Tibial artery (tissue), 4 donors: ENCODE data around the gene CCND2.

Source experiments
- DNase-seq, 2 donors: peaks; one replicate each; pipeline ENCODE4 v3.0.0-alpha.2; 2019
- H3K27ac ChIP-seq, 2 donors: fragments of 200-600 bp; sonication (generic) in 1 of 2; 1 replicate in 1 of 2; 2 replicates in 1 of 2; pipeline ENCODE4 v1.5.1; 2018 to 2019; ENCODE audit warnings: mild to moderate bottlenecking in 1 of 2
- H3K27me3 ChIP-seq, 2 donors: fragments of 200-600 bp; sonication (generic) in 1 of 2; one replicate each; pipeline versions ENCODE4 v1.5.1 to v1.6.0; 2016 to 2019
- H3K36me3 ChIP-seq, 3 donors: fragments of 200-600 bp; sonication (generic) in 2 of 3; one replicate each; pipeline ENCODE4 v1.5.1; 2016 to 2019; ENCODE audit warnings: mild to moderate bottlenecking in 2 of 3
- H3K4me1 ChIP-seq, 4 donors: fragments of 200-600 bp; sonication (generic) in 2 of 4; 1 replicate in 3 of 4; 2 replicates in 1 of 4; pipeline ENCODE4 v1.5.1; 2016 to 2019
- H3K4me3 ChIP-seq, 2 donors: fragments of 200-600 bp; sonication (generic) in 1 of 2; 1 replicate in 1 of 2; 2 replicates in 1 of 2; pipeline ENCODE4 v1.5.1; 2018 to 2019; ENCODE audit warnings: mild to moderate bottlenecking in 2 of 2
- H3K9me3 ChIP-seq, 3 donors: fragments of 200-600 bp; sonication (generic) in 1 of 3; one replicate each; pipeline ENCODE4 v1.5.1; 2016 to 2019
- CTCF ChIP-seq, 2 experiments: fragments of 200-600 bp in 1 of 2; fragments of 450-650 bp in 1 of 2; IDR thresholded peaks; one replicate each; pipeline ENCODE4 v1.5.1; 2017 to 2019; ENCODE audit warnings: antibody characterized with exemption in 2 of 2, mild to moderate bottlenecking in 1 of 2, moderate library complexity in 1 of 2
- intact Hi-C: fragments of 100-400 bp; cut with DNase I; formaldehyde crosslinking; loops from one replicate; pipeline ENCODE4 v1.15.0; 2023; ENCODE audit warnings: low total_unique reads

Gene CCND2

GRCh38 chr12:4307593-4308333 lies 34.2 kb downstream of the CCND2 start:
- H3K4me3 ChIP-seq: no peak overlapping the region
- intact Hi-C loops: loop anchor here (10.0 kb wide), 1 partner anchor 227 kb away; the partner anchor contains the start of gene RAD51AP1

GRCh38 chr12:4308334-4308950 lies 34.9 kb downstream of the CCND2 start:
- Histone ChIP-seq H3K4me1 (peaks cover 0 to 8% (median 4%) of the 10 kb centered on the region in 4 donors), H3K27me3 (no peaks in the 10 kb centered on the region), H3K36me3 (peaks cover 5 to 22% (median 13%) of the 10 kb centered on the region in 3 donors), H3K9me3 (no peaks in the 10 kb centered on the region), H3K4me3 (no peak overlapping the region), H3K27ac (no peak overlapping the region)
- no peak for TF ChIP-seq CTCF (IDR thresholded peaks at IDR 0.05)
- intact Hi-C loops: loop anchor here (10.0 kb wide), 1 partner anchor 226 kb away; the partner anchor contains the start of gene RAD51AP1
- DNase-seq: peak in 1 of 2 donors; percentile 41

More at GRCh38 chr12:4307593-4308333, 34.2 kb downstream of the CCND2 start:
- TF ChIP-seq CTCF (IDR thresholded peaks at IDR 0.05): peak; percentile 57 to 63
- Histone ChIP-seq H3K27me3 (no peaks in the 10 kb centered on the region), H3K36me3 (peaks cover 6 to 25% (median 16%) of the 10 kb centered on the region in 3 donors), H3K27ac (no peak overlapping the region), H3K4me1 (peaks cover 0 to 8% (median 4%) of the 10 kb centered on the region in 4 donors), H3K9me3 (no peaks in the 10 kb centered on the region)
- DNase-seq: peak; percentile 42 to 79

- H3K4me1 ChIP-seq: peaks cover 0 to 8% (median 4%) of the 10 kb centered on the region in 4 donors
- no peak overlapping the region for H3K4me3 ChIP-seq
- DNase-seq: peak in 1 of 2 donors; percentile 20
- H3K27ac ChIP-seq: no peak overlapping the region
- TF ChIP-seq CTCF (IDR thresholded peaks at IDR 0.05): no peak
- no peaks in the 10 kb centered on the region for H3K9me3 ChIP-seq
- intact Hi-C loops: no loop called here
- no peaks in the 10 kb centered on the region for H3K27me3 ChIP-seq
- H3K36me3 ChIP-seq: no peaks in the 10 kb centered on the region
These were observed 38.2 kb downstream of the CCND2 start for GRCh38 chr12:4311776-4312175.

GRCh38 chr12:4312251-4312650 lies 38.7 kb downstream of the CCND2 start:
- H3K4me1 ChIP-seq: peaks cover 0 to 8% (median 4%) of the 10 kb centered on the region in 4 donors
- no peaks in the 10 kb centered on the region for H3K36me3 ChIP-seq
- H3K4me3 ChIP-seq: no peak overlapping the region
- intact Hi-C loops: no loop called here
- H3K27ac ChIP-seq: no peak overlapping the region
- no peak for TF ChIP-seq CTCF (IDR thresholded peaks at IDR 0.05)
- no peaks in the 10 kb centered on the region for H3K9me3 ChIP-seq
- DNase-seq: no peak
- no peaks in the 10 kb centered on the region for H3K27me3 ChIP-seq

- Histone ChIP-seq H3K27ac (peak overlapping the region; percentile 71 to 82), H3K4me3 (peak overlapping the region; percentile 82 to 83), H3K4me1 (peaks cover 0 to 25% (median 11%) of the 10 kb centered on the region in 4 donors), H3K27me3 (no peaks in the 10 kb centered on the region), H3K36me3 (peaks cover 0 to 3% (median 0%) of the 10 kb centered on the region in 3 donors), H3K9me3 (no peaks in the 10 kb centered on the region)
- TF ChIP-seq CTCF (IDR thresholded peaks at IDR 0.05): no peak
- intact Hi-C loops: loop anchor here (5.0 kb wide), 1 partner anchor 43 kb away; no protein-coding TSS in a partner anchor
- no peak for DNase-seq
These were observed 46.9 kb downstream of the CCND2 start for GRCh38 chr12:4320497-4320852.
